ENCODE data around the gene LETM1.

Gene LETM1

GRCh38 chr4:1872870-1873269 lies 16.9 kb upstream of the LETM1 start:
- peak; percentile 31 for DNase-seq (ENCODE audit: low spot score)

GRCh38 chr4:1871471-1872021 lies 15.6 kb upstream of the LETM1 start:
- DNase-seq (ENCODE audit: low spot score) = no peak

GRCh38 chr4:1870578-1871443 lies 14.9 kb upstream of the LETM1 start, which contains the start of gene NSD2:
Gene NSD2 (plus strand): TSS chr4:1871393. CDS start chr4:1900655, 29,262 bp downstream.
- peak; percentile 89 for DNase-seq (ENCODE audit: low spot score)

- DNase-seq (ENCODE audit: low spot score) = peak; percentile 80
Observed at GRCh38 chr4:1870328-1870577, 14.3 kb upstream of the LETM1 start.

GRCh38 chr4:1869530-1870327 lies 13.8 kb upstream of the LETM1 start:
- no peak for DNase-seq (ENCODE audit: low spot score)

GRCh38 chr4:1868912-1869311 lies 13.0 kb upstream of the LETM1 start:
- no peak for DNase-seq (ENCODE audit: low spot score)

GRCh38 chr4:1868293-1868692 lies 12.3 kb upstream of the LETM1 start:
- no peak for DNase-seq (ENCODE audit: low spot score)

GRCh38 chr4:1866189-1866661 lies 10.3 kb upstream of the LETM1 start:
- no peak for DNase-seq (ENCODE audit: low spot score)

GRCh38 chr4:1864076-1865008 lies 8.4 kb upstream of the LETM1 start:
- DNase-seq (ENCODE audit: low spot score) = no peak

- DNase-seq (ENCODE audit: low spot score) = no peak
Observed at GRCh38 chr4:1863297-1864033, 7.5 kb upstream of the LETM1 start.

- no peak for DNase-seq (ENCODE audit: low spot score)
Observed at GRCh38 chr4:1862961-1863296, 7.0 kb upstream of the LETM1 start.

- no peak for DNase-seq (ENCODE audit: low spot score)
Observed at GRCh38 chr4:1862055-1862911, 6.3 kb upstream of the LETM1 start.

- DNase-seq (ENCODE audit: low spot score) = no peak
Observed at GRCh38 chr4:1859389-1859753, 3.4 kb upstream of the LETM1 start.

GRCh38 chr4:1857931-1858330 lies 2.0 kb upstream of the LETM1 start:
- no peak for DNase-seq (ENCODE audit: low spot score)

- DNase-seq (ENCODE audit: low spot score) = no peak
Observed at GRCh38 chr4:1856943-1857699, 1.2 kb upstream of the LETM1 start.

GRCh38 chr4:1855333-1856070 lies 454 bp downstream of the LETM1 start:
- DNase-seq (ENCODE audit: low spot score) = no peak

- no peak for DNase-seq (ENCODE audit: low spot score)
Observed at GRCh38 chr4:1854752-1855151, 1.2 kb downstream of the LETM1 start.

- DNase-seq (ENCODE audit: low spot score) = no peak
Observed at GRCh38 chr4:1852904-1853623, 2.9 kb downstream of the LETM1 start.
